HG02642 (cell line): ENCODE results near the gene FAM81A.
"Not testable (repeated sequence)": the region's sequence is repeated elsewhere in the genome, so short reads cannot be mapped to it uniquely, and the experiment has no call there.

ENCODE experiments used
- ATAC-seq: cut with Tn5 transposase; IDR thresholded peaks from one replicate; pipeline ENCODE4 v1.9.1; 2021; ENCODE audit warnings: mild to moderate bottlenecking; ENCODE audit not compliant: unreplicated experiment, poor library complexity

Gene FAM81A

GRCh38 chr15:59420986-59421618 is 16.9 kb upstream of the FAM81A start:
- no peak for ATAC-seq

DNA sequence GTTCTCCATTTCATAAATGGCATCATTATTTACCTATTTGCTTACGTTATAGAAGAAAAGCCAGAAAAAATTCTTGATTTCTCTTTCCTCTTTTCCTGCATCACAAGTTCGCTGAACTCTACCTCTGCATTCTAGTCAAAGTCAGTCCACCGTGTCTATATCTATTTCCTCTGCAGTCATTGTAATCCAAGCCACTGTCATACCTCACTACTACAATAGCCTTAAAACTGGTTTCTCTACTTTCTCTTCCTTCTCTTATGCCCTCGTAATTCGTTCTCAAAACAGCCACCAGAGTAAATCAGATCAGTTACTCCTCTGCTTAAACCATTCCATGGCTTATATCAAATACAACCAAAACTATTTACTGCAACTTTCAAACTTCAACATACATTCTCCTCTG is 13.4 kb upstream of the FAM81A start:
- ATAC-seq, result no peak

- not testable (repeated sequence) for ATAC-seq
Measured at GRCh38 chr15:59428898-59429297, 9.1 kb upstream of the FAM81A start.

- ATAC-seq, result no peak
Measured at GRCh38 chr15:59432389-59432788, 5.6 kb upstream of the FAM81A start.

DNA sequence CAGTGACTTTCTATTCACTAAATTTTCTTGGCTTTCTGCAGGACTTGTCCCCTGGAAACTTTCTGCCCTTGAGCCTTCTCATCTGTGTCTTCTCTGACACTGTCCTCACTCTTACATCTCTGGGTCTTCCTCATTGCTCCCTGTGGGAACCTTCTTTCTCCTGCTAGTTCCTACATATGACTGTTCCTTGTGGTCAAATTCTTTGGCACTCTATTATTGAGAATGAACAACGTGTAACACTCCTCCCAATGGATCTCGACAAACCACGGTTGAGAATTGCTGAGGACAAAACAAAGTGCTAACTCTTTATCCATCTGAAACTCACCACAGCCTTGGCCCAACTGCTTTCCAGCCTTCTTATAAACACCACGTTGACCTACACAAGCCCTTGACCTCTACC is 3.5 kb upstream of the FAM81A start:
- ATAC-seq, result no peak

DNA sequence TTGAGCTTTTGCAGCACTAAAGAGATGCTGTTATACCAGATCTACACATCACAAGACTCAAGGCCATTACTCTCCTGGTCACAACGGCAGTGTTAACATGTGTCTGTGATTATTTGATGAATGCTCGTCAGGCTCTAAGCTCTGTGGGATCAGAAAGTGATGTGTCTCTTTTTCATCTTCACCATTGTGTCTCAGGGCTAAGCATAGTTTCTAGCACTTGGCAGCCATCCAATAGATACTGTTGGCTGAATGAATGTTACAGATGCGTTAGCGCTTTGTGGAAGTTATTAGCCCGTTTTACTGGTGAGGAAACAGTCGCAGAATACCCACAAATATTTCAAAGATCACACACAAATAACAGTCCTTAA is 1.2 kb upstream of the FAM81A start:
- no peak for ATAC-seq

DNA sequence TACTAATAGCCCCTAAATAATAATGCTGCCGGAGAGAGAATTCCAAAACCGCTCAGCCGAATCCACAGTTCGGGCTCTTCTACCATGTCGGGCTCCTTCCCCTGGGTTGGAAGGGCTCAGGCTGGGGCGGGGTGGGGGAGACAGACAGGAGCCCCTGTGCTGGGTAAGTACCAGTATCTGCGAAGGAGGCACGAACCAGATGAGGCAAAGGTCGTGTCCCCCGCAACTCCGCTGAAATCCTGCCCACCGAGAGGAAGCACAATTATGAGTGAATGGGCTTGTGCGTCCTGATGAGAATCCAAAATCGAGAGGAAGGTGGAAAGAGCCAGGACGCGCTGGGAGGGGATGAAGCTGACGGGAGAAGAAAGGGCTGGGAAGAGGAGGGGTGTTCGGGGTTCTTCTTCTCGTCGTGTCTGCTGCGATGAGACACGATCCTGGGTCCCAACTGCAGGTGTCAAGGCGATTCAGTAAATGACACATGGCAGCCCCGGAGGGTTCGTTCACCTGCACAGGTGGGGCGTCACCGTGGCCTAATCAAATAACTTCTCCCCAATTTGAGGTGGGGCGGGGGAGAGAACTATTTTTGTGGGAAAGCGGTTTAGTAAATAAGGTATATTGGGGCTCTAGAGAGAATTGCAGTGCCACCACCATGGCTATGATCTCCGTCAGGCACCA is 707 bp upstream of the FAM81A start:
- ATAC-seq, result no peak

DNA sequence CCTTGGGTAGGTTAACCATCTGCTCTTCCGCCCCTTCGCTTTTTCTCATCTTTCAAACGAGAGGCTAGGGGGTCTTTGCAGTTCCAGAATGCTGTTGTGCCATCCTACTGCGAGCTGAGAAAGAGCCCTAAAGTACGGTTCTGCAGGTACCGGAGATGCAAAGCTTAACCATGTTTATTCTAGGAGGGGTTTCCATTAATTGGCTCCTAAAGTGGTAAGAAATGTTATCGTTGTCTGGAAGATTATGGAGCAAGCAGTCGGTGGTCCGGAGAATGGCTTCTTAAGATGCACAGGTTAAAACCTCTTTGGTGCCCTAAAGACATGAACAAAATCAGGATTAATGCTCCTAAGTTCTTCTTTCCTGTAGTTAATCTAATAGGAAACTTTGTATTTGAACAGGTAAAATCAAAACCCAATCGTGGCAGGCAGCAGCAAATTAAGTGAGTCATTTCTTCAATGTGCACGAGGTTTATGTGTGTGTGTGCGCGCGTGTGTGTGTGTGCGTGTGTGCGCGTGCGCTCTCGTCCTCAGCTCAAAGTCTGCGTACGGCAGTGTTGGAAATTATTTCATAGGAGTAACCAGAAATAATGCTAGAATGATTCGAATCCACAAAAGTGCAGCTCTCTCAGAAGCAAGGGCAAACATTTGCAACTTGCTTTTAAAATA is 772 bp downstream of the FAM81A start:
- no peak for ATAC-seq

GRCh38 chr15:59439576-59439975 is 1.6 kb downstream of the FAM81A start:
- no peak for ATAC-seq

GRCh38 chr15:59443341-59444072 is 5.5 kb downstream of the FAM81A start:
- no peak for ATAC-seq

GRCh38 chr15:59444081-59444835 is 6.3 kb downstream of the FAM81A start:
- no peak for ATAC-seq

- no peak for ATAC-seq
Measured at GRCh38 chr15:59444980-59445545, 7.1 kb downstream of the FAM81A start.

GRCh38 chr15:59446232-59446957 is 8.4 kb downstream of the FAM81A start:
- no peak for ATAC-seq

- ATAC-seq, result no peak
Measured at GRCh38 chr15:59447367-59447766, 9.4 kb downstream of the FAM81A start.

- no peak for ATAC-seq
Measured at GRCh38 chr15:59448871-59449270, 10.9 kb downstream of the FAM81A start.

DNA sequence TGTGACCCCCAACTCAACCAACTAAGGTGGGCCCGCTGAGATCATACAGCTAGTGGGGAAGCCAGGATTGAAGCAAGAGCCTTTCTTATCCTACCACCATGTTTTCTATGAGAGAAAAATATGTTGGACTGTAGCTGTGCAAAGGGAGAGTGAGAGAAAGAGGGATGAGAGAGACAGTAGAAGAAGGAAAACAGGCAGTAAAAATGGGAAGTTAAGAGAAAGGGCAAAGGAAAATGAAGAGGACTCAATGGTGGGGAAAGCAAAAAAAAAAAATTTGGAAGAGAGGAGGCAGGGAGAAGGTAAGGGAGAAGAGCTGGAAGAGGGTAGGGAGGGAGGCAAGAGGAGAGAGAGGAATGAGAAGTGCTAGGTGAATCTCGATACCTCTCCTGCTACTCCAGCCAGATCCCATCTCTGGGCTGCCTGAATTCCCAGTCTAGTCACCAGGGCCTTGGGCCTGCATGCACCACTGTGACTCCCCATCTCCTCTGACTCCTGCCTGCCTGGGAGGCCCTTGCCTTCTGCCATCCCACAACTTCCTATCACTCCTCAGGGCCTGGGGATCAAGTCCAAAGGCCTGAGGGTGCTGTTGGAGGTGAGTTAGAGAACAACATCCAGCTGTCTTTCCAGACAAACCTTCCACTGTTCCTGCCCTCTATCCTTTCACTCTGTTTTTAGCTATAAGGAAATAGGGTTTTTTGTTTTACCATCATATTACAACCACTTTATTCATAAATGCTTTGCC is 15.7 kb downstream of the FAM81A start:
- ATAC-seq, result no peak

DNA sequence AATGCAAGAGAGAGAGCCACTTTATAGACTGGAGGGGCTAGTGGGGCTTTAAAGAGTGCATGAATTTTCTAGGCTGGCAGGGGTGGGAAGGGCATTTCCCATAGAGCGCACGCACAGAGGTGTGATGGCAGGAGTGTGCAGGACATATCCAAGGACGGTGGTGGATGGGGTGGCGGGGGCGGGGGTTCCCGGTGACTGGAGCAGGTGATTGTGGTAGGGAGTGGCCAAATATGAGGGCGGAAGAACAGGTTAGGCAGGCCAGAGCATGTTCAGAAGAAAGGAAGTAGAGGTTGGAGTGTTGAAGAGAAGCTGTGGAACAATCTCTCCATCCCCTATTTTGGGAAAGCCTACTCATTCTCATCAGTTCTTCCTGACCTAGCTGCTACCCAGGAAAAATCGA is 18.1 kb downstream of the FAM81A start:
- ATAC-seq, result no peak

- no peak for ATAC-seq
Measured at GRCh38 chr15:59457103-59457502, 19.1 kb downstream of the FAM81A start.

- ATAC-seq, result no peak
Measured at GRCh38 chr15:59461521-59461920, 23.5 kb downstream of the FAM81A start.
